Lung microvascular endothelial cell (primary cell): Measurements from ENCODE around the gene ADCYAP1. TPM values are rescaled to one million over a fixed set of nuclear protein-coding genes. Genes with fewer than 3 reads are reported as not detected.

ENCODE experiments used
- DNase-seq, 2 donors: peaks; one replicate each; pipeline versions ENCODE4 v3.0.0 to v3.0.0-alpha.2; 2010; ENCODE audit warnings: low read depth in 2 of 2
- total RNA-seq: library from RNA; depleted of rRNA; stranded (reverse); fragments of >200 nt; gene quantifications from 2 replicates; pipeline ENCODE4 v1.2.1, GENCODE V29; 2014

Gene ADCYAP1
- total RNA-seq, 1 donor from 2014 or later, result not detected

DNA sequence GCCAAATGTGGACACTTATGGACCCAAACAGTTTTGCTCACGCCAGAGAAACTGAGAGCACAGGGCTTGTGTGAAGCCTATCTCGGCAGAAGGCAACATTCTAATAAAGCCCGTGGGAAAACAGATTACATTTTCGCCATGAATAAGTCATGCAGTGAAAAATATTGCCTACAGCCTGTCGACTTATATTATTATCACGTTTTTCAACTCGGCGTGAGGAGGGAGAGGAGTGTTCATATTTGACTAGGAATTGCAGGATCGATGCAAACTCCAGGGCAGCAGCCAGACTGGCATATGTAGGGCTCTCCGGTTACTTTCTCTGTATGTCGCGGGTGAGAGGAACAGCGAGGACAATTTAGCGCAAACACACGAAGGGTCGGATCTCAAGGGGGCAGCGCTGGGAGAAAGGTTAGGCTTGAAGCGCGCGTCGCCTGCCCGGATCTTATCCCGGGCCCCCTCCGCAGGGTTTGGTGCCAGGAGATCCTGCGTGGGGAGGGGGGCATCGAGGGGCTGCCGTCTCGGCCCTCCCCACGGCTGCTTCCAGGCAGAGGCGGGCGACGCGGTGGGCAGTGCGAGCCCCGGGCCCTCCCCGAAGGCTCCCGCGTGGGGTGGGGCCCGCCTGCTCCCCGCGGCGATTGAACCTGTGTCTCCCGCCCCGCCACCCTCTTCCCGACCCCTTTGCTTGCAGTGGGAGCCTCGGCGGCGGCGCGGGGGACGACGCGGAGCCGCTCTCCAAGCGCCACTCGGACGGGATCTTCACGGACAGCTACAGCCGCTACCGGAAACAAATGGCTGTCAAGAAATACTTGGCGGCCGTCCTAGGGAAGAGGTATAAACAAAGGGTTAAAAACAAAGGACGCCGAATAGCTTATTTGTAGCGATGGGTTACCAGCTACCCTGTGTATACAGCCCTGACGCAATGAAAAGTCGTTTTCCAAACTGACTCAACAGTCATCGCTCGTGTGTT lies 4.4 kb downstream of the ADCYAP1 start:
- DNase-seq, result peak in 1 of 2 donors; percentile 2

DNA sequence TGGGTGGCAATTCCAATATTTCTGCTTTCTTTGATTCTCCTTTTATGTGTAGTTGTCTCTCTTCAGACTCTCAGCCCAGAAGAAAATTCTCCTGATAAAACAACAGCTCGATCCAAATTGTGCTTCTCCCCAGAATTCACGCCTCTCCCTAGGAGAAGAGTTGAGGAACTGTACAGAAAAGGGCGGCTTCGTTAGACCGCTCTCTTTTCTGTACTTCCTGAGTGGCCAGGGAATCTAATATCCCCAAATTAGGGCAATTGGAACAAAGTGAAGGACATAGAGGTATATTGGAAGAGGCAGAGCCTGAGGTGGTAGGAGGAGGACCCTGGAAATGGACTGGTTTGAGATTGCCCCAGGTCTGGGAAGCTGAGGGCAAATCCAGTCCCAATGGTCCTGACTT lies 5.6 kb downstream of the ADCYAP1 start:
- no peak for DNase-seq

DNA sequence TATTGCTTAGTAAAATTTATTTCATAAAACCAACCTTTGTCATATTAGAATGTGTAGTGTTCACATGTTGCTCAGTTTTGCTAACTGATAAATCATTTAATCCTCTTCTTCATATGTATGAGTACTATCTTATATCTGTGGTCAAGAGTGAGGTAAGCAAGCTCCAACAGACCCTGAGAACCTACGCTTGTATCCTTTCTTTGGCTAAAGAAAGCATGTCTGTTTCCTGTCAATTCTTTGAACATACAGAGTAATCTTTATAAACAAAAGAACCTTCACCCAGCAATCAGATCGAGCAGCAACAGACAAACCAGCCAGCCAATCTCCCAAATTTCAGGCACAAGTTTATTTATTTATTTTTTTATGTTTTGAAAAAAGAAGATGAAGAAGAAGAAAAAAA lies 6.4 kb downstream of the ADCYAP1 start:
- no peak for DNase-seq

DNA sequence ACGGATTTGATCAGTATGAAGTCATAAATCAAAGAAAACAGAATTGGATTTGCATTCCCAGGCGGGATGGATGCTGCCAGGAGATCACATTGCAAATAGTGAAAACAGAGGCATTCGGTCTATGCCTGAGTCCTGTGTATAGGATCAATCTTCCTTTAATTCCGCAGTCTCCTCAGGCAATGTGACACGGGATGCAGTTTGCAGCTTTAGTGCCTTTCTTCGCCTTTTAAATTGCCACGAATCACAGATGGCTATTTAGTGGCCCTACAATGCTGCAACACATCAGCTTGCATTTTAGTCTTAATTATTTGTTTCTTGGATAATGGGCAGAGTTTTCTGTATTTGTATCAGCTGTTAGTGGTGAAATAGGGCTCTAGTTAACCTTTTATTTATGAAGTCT lies 6.8 kb downstream of the ADCYAP1 start:
- no peak for DNase-seq

DNA sequence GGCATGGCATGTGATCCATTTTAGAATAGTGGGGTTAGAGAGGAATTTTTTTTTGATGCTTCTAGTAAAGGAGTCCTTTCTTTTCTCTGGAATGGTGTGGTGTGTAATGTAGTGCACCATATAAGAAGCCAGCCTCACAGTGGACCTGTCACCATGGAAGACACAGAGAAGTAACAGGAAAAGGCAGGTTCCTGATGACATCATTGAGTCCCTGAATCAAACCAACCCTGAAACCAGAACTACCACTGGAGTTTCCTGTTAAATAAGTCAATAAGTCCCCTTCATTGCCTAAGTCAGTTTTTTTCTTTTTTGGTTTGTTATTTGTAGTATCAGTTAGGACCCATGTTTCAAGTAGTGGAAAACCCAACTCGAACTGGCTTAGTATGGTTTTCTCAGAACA lies 11.9 kb downstream of the ADCYAP1 start:
- no peak for DNase-seq

DNA sequence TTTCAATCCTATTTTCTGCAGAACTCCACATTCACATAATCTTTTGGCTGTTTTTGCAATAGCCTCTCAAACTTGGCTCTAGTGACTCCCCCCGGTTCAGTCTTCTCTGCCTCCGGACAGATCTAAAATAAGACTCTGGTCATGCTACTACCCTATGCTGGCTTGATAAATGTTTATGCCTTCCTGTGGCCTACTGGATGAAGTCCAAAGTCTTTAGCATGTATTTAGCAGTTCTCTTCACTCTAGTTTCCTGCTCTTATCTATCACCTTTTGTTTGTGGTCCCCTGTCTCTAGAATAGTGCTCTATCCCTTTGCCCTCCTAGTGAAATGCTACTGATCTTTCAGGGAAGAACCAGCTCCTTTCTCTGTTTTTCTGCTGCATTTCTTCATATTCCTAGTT lies 14.4 kb downstream of the ADCYAP1 start:
- no peak for DNase-seq

DNA sequence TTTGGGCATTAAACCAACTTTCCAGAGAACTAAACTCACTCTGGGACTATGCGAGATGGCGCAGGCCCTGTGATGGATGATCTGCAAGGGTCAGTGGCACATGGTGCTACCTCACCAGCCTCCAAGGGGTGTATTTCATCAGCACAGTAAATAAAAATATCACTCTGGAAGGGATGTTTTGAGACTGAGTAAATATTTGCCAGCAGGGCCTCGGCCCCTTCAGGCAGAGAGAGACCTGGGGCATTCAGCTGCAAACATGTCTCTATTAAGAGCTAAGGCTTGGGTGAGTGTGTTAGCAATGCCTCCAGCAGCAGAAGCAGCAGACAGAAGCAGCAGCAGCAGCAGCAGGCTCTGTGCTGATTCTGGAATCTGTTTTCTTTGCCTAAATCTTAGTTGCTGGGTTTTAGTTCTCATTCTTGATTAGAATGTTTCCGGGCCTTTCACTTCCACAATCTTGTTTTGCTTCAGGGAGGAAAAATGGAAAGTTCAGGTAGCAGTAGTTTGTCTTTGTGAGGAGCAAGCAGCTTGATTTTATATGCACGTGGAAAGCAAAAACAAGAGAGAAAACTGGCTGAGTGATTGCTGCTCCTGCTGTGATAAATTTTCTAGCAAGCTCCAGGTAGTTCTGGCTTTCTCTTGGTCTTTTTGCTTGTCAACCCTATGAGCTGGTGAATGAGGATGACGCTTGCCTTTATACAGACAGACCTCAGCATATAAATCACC lies 18.6 kb downstream of the ADCYAP1 start:
- no peak for DNase-seq

DNA sequence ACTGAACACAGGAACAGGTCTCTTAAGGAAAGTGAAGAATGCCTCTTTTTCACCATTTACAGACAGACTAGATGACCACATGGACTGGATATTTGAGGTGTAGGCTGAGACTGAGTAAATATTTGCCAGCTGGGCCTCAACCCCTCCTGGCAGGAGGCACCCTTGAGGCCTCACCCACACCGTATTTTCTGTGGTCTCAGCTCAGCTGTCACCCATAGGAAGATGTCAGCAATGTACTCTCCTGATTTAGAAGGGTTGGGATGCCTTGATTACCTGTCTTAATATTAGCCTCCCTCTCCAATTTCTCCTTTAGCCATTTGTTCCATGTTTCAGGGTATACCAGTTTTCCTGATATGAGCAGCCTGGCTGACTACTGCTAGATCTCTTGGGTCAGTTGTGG lies 20.3 kb downstream of the ADCYAP1 start:
- DNase-seq, result no peak

DNA sequence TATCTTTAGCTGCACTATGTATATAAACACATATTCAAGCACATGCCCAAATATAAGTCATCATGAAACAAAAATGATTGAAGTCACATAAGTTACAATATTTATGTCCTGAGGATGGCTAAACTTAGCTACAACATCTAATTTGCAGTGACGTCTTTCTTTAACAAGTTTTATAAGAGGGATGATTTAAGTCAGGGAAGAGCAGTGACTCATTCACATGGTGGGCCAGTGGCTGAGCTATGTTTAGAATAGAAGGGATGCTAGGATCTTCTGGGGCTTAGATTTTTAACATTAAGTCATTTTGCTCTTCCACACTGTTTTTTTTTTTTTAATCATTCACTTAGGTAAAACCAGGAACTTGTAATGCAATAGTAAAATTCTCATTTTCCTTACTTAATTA lies 22.3 kb downstream of the ADCYAP1 start:
- DNase-seq, result no peak

DNA sequence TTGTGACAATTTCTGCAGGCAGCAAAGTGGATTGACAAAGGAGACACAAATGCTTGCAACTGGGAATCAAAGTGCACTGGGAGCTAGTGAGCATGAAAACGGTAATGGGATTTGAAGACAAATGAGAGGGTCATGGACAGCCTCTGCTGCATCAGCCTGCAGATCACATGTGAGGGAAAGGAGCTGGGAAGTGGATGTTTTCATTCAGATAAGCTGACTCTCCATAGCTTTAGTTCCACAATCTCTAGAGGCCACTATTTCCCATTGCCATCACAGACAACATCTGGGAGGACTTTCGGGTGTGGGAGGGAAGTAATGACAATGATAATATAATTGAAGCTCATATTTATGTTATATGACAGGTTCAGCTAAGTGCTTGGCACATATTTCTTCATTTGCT lies 28.4 kb downstream of the ADCYAP1 start:
- no peak for DNase-seq

DNA sequence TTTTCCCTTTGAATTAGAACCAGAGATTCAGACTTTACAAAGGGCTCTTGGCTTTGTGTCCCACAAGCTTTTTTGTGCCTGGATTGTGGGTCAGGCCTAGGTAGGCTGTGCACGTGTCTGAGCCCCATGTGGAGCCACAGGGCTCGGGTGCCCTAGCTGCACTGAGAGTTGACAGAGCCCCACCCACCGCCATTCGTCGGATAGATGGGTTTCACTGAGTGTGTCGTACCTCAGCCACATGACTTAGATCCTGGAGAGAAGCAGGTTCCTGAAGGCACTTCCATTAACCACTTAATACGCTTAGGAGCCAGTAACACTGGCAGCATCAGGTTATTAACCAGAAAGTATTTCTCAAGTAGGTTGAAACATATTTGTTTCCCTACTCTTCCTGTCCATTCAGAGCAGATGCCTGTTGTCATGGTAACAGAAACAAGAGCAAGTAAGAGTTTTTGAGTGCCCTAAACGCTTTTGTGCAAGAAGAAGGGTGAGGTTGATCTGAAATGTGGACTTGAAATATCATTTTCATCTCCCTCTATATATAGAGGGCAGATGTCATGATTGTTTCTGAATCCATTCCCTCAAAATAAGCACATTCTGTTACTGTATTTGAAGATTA lies 30.0 kb downstream of the ADCYAP1 start:
- no peak for DNase-seq

DNA sequence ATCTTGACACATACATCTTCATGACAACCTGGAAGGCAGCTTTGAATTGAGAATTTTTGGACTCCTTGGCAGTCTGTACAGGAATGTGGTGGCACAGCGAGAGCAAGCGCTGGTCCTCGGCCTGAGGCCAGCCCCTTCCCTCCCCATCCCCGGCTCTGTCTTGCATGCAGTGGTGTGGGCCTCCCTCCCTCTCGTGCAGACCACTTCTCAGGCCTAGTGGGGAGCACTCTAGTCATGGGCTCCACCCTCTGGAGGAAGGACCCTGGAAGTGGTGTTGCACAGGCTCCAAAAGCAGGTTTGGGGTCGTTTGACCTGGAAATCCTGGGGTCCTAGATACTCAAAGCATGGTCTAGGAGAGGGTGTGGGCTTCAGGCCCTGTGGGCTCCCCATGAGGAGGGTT lies 32.3 kb downstream of the ADCYAP1 start:
- DNase-seq, result no peak

DNA sequence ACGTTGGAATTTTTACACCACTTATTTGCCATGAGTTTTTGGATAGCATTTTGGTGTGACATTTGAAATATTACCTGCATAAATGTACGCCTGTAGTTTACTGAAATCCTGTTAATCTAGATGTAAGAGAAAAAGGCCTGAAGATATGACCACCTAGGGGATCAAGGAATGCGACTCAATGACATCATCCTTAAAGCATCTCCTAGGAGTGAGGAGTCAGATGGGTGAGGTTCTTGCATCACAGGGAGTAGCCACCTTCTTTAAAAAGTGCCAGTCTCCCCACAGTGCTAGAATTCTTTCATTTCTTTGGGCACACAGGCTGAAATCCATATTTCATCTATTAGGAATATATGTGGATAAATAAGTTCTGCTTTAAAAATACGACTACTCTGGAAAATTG lies 34.5 kb downstream of the ADCYAP1 start:
- DNase-seq, result no peak

DNA sequence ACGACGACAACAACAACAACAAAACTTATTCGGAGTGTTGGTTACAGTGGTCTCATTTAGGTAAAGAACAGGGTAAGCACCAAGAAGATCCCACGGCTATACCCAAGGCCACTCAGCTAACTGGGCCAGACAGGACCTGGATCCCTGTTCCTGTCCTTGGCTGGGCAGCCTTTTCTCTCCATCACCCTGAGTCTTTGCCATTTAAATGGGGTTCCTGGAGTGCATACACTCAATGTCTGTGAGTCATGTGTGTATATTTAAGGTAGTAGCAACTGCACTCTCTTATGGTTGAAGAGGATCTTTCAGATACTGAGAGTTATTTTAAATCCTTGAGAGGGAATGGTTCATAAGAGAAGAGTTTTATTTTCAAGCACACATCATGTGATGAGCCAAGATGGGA lies 35.3 kb downstream of the ADCYAP1 start:
- no peak for DNase-seq

DNA sequence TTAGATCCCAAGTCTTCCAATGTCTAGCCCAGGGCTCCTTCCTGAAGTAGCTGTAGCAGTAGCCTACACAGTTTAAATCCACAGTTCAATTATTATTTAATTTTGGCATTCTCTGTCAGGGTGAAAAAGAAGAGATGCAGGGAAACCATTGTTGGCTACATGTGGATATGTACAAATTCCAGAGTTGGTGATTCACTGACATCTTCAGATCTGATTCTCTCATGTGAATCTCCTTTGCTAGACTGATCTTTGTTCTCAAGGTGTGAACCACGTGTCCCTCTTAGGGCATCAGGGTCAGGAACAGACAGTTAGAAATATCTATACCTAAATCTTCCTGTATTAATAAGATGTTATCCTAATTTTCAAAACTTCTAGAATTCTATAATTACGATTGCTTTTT lies 36.7 kb downstream of the ADCYAP1 start:
- DNase-seq, result no peak

DNA sequence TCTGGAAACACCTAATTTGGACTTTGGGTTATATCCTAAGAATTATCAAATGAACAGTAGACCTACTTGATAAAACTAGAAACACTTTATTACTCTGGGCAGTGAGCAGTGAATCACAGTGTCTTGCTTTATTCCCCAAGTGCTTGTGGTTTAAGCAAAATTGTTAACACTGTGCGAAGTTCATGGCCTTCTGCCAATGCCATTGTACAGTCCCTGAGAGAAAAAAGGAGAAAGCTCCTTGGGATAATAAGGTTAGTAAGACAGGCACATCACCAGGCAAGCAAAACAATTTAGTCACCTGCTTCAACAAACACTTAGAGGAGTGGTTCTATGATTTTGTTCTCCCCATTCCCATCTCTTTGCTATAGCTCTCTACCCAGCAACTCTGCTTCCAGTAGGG lies 39.8 kb downstream of the ADCYAP1 start:
- peak in 1 of 2 donors; percentile 34 for DNase-seq

DNA sequence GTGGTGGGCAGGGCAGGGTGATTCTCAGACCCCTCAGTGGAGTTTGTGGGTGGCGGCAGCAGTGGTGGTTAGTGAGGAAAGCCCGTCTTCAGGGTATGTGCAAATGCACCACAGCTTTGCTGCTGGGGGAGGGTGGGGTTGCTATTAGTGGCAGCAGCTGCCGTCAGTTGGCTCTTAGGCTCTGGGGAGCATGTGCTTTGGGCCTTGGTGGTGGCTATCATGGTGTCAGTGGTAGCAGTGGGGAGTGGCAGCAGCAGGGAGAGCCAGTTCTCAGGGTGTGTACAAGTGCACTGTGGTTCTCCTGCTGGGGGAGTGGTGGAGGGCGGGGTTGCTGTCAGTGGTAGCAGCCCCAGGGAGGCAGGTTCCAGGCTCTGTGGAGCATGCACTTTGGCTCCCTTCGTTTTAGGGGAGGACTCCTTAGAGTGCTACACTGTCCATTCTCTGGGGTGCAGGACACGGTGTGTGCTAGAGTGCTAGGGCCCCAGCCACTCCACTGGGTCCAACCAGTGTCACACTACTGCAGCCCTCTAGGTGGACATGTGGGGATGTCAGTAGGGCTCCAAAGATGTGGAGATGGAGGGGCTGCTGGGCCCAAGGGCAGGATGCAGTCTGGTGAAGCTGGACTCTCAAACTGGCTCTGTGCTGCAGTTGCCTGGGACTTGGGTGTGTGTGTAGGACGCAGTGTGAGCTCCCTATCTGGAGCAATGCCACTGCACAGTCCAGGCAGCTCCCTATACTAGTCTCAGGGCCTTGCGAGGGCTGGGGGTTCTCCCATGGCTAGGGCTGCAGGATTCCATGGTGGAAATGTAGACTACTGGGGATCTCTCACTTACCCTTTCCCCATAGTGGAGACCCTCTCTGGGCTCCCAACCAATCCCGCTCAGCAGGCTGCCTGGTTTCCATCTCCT lies 45.3 kb downstream of the ADCYAP1 start:
- DNase-seq, result no peak

DNA sequence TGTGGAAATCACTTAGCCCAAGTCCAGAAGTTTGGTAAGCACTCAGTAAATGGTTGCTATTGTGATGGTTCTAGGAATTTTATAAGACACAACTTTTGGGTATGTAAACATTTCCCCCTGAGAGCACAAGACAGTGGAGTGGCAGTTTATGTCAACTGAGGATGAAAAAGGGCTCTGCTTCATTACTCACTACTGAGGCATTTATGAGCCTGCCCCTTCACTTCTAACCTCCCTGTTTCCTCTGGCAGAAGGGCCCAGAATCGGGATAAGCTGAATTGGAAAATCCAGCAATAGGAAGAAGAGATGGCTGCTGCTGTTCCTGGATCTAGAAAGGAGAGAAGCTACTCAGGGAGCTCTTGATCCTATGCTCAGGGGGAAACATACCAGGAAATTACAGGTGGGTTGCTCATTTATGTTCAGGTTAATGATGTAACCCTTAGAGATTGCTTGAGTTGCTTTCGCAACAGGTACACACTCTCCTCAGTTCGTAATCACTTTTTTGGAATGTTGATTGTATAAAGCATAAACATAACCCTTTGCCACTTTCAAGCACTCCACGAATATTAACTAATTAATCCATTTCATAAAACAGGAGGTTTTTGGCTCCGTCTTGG lies 46.3 kb downstream of the ADCYAP1 start:
- DNase-seq, result no peak

DNA sequence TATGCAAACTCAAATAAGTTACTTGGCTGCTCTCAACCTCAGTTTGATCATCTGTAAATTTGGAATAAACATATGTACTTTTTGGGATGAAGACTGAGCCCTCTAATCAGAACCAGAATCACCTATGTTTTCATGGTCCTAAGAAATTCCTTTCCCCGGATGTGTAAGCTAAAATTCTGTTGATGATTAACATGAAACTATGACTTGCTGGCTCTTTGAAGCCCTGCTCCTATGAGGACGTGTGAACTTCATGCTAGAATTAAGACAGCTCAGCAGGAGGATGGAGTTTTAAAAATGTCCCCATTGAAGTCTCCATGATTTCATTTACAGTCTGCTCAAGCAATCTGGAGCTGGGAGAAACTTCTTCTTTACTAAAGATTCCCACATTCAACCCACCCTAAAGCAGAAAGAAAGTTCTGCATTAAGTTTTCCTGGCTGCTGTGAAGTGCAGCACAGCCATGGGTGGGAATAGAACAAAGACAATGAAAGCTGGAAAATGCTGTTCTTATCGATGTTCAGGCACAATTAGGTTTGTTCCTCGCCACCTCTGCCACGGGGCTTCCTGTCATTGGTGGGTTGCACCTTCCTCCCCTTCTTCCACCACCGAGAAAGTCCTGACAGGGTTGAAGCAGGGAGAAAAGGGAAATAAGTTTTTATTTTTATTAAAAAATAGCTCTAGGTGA lies 50.9 kb downstream of the ADCYAP1 start:
- no peak for DNase-seq

DNA sequence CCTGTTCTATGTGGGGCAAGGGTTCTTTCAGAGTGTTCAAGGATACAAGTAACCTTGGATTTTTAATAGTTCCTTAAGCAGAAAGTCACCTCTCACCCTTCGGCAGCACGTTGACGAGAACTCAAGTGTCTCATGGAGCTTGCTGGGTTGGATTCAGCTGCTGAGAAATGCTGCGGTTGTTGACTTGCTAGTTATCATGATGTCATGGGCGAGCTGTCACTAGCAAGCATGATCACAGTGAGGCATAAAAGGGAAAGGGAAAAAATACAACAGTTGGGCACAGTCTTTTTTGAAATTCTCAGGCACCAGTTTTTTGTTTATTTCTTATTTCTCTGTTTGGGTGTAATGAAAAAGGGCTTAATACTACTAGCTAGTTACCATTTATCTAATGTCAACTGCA lies 53.2 kb downstream of the ADCYAP1 start:
- no peak for DNase-seq
